ENCODE data around the gene C1orf216.
"Not testable (repeated sequence)": the region's sequence is repeated elsewhere in the genome, so short reads cannot be mapped to it uniquely, and the experiment has no call there.

The C1orf216 gene

GRCh38 chr1:35707601-35708440 lies 10.9 kb downstream of the C1orf216 start:
- no peak for DNase-seq (ENCODE audit: low read depth)
- H3K4me3 ChIP-seq (ENCODE audit: low read depth, low read length) = peak overlapping the region; percentile 54

GRCh38 chr1:35706846-35707600 lies 11.7 kb downstream of the C1orf216 start:
- H3K4me3 ChIP-seq (ENCODE audit: low read depth, low read length) = peak overlapping the region; percentile 54
- no peak for DNase-seq (ENCODE audit: low read depth)

- no peak overlapping the region for H3K4me3 ChIP-seq (ENCODE audit: low read depth, low read length)
- DNase-seq (ENCODE audit: low read depth) = no peak
Measured at GRCh38 chr1:35702508-35702907, 16.2 kb downstream of the C1orf216 start.

- not testable (repeated sequence) for DNase-seq (ENCODE audit: low read depth); H3K4me3 ChIP-seq (ENCODE audit: low read depth, low read length)
Measured at GRCh38 chr1:35699152-35699551, 19.5 kb downstream of the C1orf216 start.

- no peak overlapping the region for H3K4me3 ChIP-seq (ENCODE audit: low read depth, low read length)
- no peak for DNase-seq (ENCODE audit: low read depth)
Measured at GRCh38 chr1:35692317-35692716, 26.4 kb downstream of the C1orf216 start.

- no peak for DNase-seq (ENCODE audit: low read depth)
- H3K4me3 ChIP-seq (ENCODE audit: low read depth, low read length) = no peak overlapping the region
Measured at GRCh38 chr1:35691571-35692220, 27.0 kb downstream of the C1orf216 start.

GRCh38 chr1:35691080-35691479 lies 27.6 kb downstream of the C1orf216 start:
- DNase-seq (ENCODE audit: low read depth) = no peak
- no peak overlapping the region for H3K4me3 ChIP-seq (ENCODE audit: low read depth, low read length)

- not testable (repeated sequence) for H3K4me3 ChIP-seq (ENCODE audit: low read depth, low read length); DNase-seq (ENCODE audit: low read depth)
Measured at GRCh38 chr1:35690103-35690502, 28.6 kb downstream of the C1orf216 start.

- no peak for DNase-seq (ENCODE audit: low read depth)
- H3K4me3 ChIP-seq (ENCODE audit: low read depth, low read length) = no peak overlapping the region
Measured at GRCh38 chr1:35688161-35688560, 30.5 kb downstream of the C1orf216 start.

GRCh38 chr1:35683012-35683411 lies 35.7 kb downstream of the C1orf216 start:
- DNase-seq (ENCODE audit: low read depth) = no peak
- H3K4me3 ChIP-seq (ENCODE audit: low read depth, low read length) = no peak overlapping the region

- no peak for DNase-seq (ENCODE audit: low read depth)
- H3K4me3 ChIP-seq (ENCODE audit: low read depth, low read length) = no peak overlapping the region
Measured at GRCh38 chr1:35680271-35680670, 38.4 kb downstream of the C1orf216 start.

GRCh38 chr1:35675773-35676172 lies 42.9 kb downstream of the C1orf216 start:
- no peak overlapping the region for H3K4me3 ChIP-seq (ENCODE audit: low read depth, low read length)
- no peak for DNase-seq (ENCODE audit: low read depth)

- no peak overlapping the region for H3K4me3 ChIP-seq (ENCODE audit: low read depth, low read length)
- no peak for DNase-seq (ENCODE audit: low read depth)
Measured at GRCh38 chr1:35674111-35674510, 44.6 kb downstream of the C1orf216 start.

GRCh38 chr1:35672116-35672515 lies 46.6 kb downstream of the C1orf216 start:
- no peak for DNase-seq (ENCODE audit: low read depth)
- no peak overlapping the region for H3K4me3 ChIP-seq (ENCODE audit: low read depth, low read length)

- no peak for DNase-seq (ENCODE audit: low read depth)
- no peak overlapping the region for H3K4me3 ChIP-seq (ENCODE audit: low read depth, low read length)
Measured at GRCh38 chr1:35668506-35668905, 50.2 kb downstream of the C1orf216 start.

GRCh38 chr1:35666916-35667315 lies 51.8 kb downstream of the C1orf216 start:
- no peak for DNase-seq (ENCODE audit: low read depth)
- no peak overlapping the region for H3K4me3 ChIP-seq (ENCODE audit: low read depth, low read length)

GRCh38 chr1:35666216-35666615 lies 52.5 kb downstream of the C1orf216 start:
- DNase-seq (ENCODE audit: low read depth) = no peak
- no peak overlapping the region for H3K4me3 ChIP-seq (ENCODE audit: low read depth, low read length)
